Stimulated activated CD8-positive, alpha-beta memory T cell treated with anti-CD3 and anti-CD28 coated beads, Interleukin-15, amount 100 ng/mL, for 1 hour (primary cell): ENCODE results near the gene RFX3.

Experiments
- DNase-seq: peaks from one replicate; pipeline ENCODE4 v3.0.0-alpha.2; 2020; ENCODE audit warnings: low read depth

The RFX3 gene

GRCh38 chr9:3525836-3526164 is at the start of gene RFX3:
RFX3 (minus strand) TSS chr9:3526001; CDS start chr9:3395588, 130,413 bp downstream.
- peak; percentile 85 for DNase-seq

GRCh38 chr9:3571500-3571899 is 45.7 kb upstream of the RFX3 start:
- DNase-seq, result no peak

DNA sequence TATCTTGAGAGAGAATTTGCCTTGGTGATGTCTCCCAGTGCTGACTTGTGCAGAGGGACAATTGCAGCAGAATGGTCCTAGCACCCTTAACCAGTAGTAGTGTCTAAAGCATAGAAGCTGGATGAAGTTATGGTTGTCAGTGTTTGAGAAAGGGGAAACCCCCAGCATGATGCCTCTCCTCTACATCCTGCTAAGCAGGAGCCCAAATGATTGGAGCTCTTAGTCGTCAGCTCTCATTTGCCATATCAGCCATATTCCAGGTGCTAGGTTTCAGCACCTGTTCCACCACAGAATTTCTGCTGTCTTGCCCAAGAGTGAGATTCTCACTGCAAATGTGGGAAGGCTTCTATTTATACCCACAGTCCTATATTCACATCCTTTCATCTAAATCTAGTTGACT is 43.7 kb upstream of the RFX3 start:
- DNase-seq, result no peak

DNA sequence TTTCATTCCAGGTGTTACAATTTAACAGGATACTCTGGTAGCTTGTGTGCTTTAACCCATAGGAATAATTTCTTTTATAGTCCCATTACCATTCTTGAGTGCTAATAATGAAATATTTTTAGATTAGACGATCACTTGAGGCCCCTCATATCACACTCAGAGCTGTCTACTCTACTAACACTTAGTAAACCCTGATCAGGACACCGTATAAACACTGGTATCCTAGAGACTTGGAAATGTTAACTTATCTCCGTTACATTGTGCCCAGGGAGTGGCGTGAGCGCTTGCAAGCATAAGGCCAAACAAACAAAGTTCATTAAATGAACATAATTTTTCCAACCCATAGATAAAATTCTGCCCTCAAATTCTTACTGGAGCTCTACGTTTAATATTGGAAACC is 42.2 kb upstream of the RFX3 start:
- no peak for DNase-seq

GRCh38 chr9:3553076-3553765 is 27.4 kb upstream of the RFX3 start:
- DNase-seq, result no peak

- DNase-seq, result no peak
These were observed 23.4 kb upstream of the RFX3 start for GRCh38 chr9:3549225-3549624.

DNA sequence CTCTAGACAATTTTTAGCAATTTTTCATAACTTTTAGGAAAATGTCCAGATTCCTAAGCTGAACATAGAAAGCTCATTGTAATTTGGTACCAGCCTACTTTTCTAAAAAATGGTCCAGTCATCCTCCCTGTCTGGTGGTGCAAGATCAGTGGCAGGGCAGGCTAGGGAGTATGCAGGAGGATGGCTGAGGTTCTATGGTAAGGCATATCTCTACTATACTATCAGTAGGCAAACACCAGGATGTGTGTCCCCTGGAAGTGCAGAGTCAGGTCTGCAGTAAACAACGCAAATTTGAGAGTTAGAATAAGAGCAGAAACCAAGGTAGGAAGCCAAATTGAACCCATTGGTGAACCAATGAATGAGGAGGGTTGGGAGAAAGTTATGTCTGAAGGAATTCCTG is 22.8 kb upstream of the RFX3 start:
- no peak for DNase-seq

DNA sequence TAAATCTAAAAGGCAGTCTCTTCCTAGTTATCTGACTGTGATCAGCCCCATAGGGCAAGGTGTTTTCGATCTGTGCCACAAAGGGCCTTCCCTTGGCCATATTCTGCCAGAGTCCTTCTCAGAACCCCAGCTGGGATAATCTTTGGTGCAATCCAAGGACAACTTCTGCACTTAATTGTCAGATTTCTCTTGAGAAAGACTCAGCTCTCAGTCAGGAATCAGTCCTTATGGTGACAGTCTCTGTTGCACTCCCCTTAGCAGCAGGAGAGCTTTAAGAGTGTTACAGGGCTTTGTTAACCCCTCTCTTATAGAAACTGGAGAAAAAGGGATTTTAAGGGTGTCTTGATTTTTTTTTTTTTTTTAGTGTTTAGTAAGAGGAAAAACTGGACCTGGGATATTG is 15.4 kb upstream of the RFX3 start:
- no peak for DNase-seq

DNA sequence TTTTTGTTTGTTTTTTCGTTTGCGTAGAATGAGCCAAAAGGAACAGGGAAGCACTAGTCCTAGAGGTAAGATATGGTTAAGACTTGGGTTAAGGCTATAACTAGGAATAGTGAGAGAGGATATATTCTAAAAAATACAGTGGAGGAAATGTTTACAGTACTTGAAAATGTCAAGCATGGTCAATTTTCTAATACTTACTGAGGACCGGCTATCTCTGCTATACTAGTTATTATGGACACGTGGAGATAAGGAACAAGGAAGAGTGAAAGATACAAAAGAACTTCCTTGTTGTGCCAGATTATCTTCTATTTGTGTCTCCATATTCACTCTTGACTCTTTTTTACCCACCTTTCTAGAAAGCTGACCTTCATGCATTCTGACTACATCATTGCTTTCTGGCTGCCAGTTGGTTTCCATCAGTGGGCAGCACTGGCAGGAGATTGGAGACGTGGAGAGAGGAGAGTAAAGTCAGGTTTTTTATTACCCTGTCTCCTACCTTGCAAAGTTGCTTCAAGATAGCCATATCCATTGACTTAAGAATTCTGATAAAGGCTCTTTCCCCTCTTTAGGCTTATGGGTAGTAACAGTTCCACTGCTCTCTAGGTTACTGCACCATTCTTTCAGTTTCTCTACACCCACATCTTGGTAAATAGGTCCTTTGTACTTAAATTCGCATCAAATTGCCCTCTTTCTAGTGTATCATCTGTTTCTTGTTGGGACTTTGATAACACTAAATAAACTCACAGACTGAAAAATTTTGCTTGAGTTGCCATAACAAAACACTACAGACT is 9.0 kb upstream of the RFX3 start:
- no peak for DNase-seq

GRCh38 chr9:3532158-3532557 is 6.4 kb upstream of the RFX3 start:
- DNase-seq, result no peak

DNA sequence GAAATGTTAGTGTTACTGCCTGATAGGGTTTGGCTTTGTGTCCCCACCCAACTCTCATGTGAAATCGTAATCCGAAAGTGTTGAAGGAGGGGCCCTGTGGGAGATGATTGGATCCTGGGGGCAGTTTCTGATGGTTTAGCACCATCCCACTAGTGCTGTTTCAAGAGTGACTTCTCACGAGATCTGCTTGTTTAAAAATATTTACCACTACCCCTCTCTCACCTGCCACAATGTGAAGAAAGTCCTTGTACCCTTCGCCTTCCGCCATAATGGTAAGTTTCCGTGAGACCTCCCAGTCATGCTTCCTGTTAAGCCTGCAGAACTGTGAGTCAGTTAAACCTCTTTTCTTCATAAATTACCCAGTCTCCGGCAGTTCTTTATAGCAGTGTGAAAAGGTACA is 2.6 kb upstream of the RFX3 start:
- DNase-seq, result peak; percentile 19

DNA sequence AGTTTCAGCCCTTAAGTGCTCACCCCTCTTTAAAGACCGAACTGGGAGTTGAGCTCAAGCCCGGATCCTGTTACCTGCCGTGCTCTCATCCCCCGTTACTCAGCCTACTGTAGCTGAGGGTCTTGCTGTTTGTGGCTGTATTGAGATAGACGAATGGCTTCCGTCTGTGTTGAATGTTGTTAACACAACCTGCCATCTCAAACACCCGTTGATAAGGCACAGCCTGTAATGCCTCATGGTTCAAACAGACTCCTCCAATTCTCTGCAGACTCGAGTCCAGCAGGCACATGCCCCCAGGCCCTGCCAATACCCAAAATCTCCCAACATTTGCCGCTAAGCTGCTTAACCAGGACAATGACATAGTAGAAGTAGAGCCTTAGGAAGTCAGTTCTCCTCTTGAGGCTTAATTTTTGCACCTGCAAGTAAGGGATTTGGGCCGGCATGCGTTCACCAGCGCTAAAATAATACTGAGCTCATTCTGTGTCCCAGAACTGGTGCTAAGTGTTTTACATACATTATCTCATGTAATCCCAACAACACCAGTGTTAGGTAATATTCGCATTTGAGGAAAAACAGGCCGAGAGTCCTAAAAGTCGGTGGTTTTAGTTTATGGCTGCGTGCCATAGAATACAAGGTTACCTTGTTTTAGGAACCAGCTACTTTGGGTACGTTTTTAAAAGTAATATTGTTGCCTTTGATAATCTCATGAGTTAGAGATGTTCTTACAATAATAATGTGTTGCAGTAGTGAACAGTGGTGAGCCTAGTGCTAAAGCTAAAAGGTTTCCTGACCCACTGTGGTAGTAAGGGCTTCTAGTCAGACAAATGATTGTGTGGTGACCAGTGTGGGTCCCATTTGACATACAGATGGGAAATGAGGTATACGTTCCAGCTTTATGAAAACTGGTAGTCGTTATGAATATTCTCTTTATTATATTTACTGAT is 1.5 kb upstream of the RFX3 start:
- DNase-seq, result no peak

DNA sequence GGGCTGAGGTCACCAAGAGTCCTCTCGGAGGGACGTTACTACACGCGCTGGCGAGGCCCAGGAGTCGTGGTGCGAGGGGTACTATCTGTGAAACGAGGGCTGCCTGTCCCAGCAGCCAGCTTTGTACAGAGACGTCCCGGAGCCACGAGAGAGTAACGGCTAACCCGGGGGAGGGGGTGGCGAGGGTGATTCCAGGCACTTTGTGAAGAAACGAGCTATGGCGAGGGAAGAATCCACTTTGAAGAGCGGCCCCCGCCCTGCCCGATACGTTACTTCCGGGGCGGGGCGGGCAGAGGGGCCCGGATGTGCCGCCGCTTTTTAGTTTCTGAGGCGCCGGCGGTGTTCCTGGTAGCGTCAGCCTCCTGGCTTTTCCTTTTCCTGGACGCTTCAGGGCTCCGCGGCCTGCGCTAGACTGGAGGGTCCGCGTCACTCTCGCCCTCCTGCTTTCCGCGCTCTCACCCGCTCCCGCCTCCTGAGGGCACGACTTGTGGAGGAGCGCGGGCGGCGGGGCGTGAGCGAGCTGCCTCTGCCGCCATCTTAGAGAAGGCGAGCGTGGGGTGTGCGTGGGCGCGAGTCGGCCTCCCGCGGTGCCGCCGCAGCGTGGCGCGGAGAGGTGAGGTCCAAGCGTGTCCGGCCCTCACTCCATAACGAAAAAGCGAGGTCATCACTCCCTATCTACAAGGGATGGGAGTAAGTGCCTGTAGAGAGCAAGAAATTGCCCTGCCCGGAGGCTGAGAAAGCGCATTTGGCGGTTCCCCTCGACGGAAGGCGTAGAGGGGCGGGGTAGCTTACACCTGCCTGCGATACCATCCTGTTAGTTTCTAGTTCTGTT is 580 bp upstream of the RFX3 start:
- peak; percentile 78 for DNase-seq

DNA sequence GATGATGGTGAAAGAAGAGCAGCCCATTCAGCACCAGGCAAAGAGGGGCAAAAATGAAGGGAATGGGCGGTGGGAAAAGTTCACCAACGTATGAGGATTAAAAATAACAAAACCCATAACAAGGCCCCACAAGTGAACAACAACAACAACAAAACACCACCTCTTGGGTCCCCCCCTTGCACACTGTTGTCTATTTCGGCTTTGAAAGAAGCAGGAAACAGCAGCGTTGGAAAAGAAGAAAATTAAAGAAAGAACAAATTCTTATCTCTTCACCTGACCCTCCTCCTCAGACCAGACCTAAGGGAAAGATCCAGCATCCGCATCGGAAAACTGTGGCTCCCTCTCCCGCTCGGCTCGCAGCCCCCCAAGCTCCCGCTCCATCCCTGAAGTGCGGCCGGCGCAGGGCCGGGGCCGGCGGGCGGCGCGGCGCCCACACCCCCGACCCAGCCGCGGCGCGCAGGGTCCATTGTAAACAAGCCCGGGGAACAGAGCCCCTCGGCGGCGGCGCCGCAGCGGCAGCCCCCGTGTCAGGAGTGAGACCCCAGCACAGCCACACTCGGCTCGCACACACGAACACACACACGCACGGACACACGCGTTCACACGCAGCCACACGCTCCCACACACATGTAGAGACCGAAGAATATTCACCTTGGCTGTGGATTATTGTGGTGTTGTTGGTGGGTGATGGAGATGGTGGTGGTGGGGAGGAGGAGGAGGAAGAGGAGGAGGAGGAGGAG is 535 bp downstream of the RFX3 start:
- no peak for DNase-seq

GRCh38 chr9:3521966-3522365 is 3.8 kb downstream of the RFX3 start:
- DNase-seq, result no peak

DNA sequence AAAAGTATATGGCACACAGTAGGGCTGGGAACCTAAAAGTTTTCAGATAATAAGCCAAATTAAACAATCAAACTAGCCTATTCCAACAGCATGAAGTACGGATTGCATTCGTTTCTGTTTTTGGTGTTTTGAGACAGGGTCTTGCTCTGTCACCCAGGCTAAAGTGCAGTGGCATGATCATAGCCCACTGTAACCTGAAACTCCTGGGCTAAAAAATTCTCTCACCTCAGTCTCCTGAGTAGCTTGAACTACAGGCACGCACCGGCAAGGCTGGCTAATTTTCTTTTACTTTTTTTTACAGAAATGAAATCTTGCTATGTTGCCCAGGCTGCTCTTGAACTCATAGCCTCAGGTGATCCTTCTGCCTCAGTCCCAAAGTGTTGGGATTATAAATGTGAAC is 5.2 kb downstream of the RFX3 start:
- DNase-seq, result no peak

DNA sequence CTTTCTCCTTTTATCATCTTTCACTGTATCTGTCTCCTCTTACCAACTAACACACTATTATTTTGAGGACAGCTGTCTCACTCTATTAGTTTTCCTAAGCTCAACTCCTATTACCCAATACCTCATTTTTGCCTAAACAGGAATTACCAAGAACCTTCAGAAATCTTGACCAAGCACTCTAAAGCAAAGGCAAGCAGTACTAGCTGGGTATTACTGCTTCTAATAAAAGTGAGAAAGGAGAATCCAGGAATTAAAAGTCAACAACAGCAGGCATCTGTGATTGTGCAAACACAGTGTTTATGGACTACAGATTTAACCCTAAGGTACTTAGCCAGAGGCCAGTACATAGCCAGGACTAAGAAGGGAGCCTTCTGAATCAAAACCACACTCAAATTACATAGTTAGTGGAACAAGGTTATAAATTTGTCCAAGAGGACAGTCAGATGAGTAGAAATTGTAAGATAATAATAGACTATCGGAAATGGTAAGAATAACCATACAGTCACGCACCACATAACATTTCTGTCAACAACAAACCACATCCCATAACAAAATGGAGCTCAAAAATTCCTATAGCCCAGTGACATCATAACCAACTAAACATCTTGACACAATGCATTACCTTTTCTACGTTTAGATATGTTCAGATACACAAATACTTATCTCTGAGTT is 8.3 kb downstream of the RFX3 start:
- DNase-seq, result no peak

GRCh38 chr9:3516667-3517330 is 9.0 kb downstream of the RFX3 start:
- DNase-seq, result no peak

- DNase-seq, result no peak
These were observed 10.4 kb downstream of the RFX3 start for GRCh38 chr9:3515405-3515804.

DNA sequence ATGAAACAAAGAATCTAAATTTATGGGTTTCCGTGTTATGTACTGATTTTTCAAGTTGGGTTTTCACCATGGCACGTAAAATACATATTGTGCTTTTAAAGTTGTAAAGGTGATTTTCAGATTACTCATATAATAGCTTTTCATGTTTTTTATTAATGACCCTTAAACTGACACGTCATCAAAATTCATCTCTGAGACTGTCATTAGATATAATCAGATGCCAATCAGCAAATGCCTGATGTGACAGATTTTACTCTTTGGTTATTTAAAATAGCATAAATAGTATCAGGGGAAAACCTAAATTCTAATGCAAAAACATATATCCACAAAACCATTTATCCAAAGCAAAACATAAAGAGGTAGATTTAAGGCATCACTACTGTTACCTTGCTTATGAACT is 11.0 kb downstream of the RFX3 start:
- DNase-seq, result no peak
